Neuron (in vitro differentiated cells): ENCODE results near the gene SFXN3.

Experiments
- H2AFZ ChIP-seq: one replicate; pipeline ENCODE4 v1.6.1; 2013; ENCODE audit warnings: low read depth, mild to moderate bottlenecking, inconsistent platforms, low read length, moderate library complexity
- H3K27me3 ChIP-seq: one replicate; pipeline ENCODE4 v1.6.1; 2013; ENCODE audit warnings: low read length; ENCODE audit not compliant: insufficient read depth
- H3K36me3 ChIP-seq: one replicate; pipeline ENCODE4 v1.6.1; 2013; ENCODE audit warnings: low read length; ENCODE audit not compliant: insufficient read depth
- H3K4me1 ChIP-seq: one replicate; pipeline ENCODE4 v1.6.1; 2013; ENCODE audit warnings: low read length; ENCODE audit not compliant: insufficient read depth
- H3K4me3 ChIP-seq: 2 replicates; pipeline ENCODE4 v1.5.1; 2013; ENCODE audit warnings: mild to moderate bottlenecking, low read length, moderate library complexity
- H3K9me3 ChIP-seq: one replicate; pipeline ENCODE4 v1.6.1; 2013; ENCODE audit warnings: low read length

Gene SFXN3

DNA sequence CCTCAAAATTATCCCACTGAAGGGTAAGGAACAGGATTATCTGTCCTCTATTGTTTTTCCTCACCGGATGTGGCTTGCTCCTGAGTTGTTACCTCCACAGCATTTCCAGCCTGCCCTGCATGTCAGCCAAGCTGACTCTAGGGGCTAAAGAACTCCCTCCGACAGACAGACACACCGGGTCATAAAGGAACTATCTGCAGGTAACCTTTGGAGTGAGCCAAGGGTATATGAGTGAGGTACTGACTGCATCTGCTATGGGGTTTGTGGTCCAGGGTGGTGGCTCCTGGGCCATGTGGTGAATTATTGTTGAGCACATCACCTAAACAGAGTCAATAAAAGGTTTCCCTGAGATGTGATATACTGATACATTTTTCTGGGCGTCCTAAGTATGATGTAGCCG is 23.8 kb downstream of the SFXN3 start:
- no peak overlapping the region for H2AFZ ChIP-seq
- H3K9me3 ChIP-seq, result no peaks in the 10 kb centered on the region
- H3K4me1 ChIP-seq, result peaks cover 8% of the 10 kb centered on the region

DNA sequence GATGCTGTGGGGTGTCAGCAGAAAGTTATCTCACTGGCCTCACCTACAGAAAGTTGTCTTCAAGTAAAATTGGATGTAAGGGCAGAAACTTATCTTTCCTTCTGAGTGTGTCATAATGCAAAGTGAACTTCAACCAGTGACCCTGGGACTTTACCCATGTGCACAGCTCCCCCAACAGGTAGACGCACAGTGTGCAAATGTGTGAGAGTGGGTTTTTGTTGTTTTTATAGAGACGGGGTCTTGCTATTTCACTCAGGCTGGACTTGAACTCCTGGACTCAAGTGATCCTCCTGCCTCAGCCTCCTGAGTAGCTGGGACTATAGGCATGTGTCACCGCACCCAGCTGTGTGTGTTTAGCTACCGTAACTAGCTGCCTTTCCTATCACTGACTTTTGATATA is 24.4 kb downstream of the SFXN3 start:
- Histone ChIP-seq H3K4me3 (no peak overlapping the region), H2AFZ (no peak overlapping the region), H3K27me3 (no peaks in the 10 kb centered on the region), H3K9me3 (no peaks in the 10 kb centered on the region), H3K36me3 (no peaks in the 10 kb centered on the region), H3K4me1 (peaks cover 9% of the 10 kb centered on the region)

More for the DNA sequence above, 23.8 kb downstream of the SFXN3 start:
- Histone ChIP-seq H3K36me3 (no peaks in the 10 kb centered on the region), H3K27me3 (no peaks in the 10 kb centered on the region), H3K4me3 (no peak overlapping the region)

DNA sequence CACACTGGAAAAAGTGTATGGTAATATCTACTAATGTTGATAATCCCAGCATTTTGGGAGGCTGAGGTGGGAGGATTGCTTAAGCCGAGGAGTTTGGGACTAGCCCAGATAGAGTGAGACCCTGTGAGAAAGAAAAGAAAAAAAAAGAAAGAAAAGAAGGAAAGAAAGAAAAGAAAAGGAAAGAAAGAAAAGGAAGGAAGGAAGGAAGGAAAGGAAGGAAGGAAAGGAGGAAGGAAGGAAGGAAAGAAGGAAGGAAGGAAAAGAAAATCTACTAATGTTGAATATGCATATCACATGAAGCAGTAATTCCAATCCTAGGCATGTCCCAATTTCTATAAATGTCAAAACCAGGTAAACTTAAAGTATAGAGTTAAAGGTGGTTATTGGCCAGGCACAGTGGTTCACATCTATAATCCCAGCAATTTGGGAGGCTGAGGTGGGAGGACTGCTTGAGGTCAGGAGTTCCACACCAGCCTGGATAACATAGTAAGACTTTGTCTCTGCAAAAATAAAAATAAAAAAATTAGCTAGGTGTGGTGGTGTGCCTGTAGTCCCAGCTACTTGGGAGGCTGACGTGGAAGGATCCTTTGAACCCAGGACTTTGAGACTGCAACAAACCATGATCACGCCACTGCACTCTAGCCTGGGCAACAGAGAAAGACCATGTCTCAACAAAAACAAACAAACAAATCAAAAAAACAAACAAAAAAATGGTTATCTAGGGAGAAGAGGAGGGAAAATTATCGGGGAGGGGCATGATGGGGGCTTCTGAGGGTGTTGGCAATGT is 25.5 kb downstream of the SFXN3 start:
- Histone ChIP-seq H3K4me3 (no peak overlapping the region), H3K36me3 (no peaks in the 10 kb centered on the region), H2AFZ (no peak overlapping the region), H3K9me3 (no peaks in the 10 kb centered on the region), H3K4me1 (peaks cover 9% of the 10 kb centered on the region), H3K27me3 (no peaks in the 10 kb centered on the region)

DNA sequence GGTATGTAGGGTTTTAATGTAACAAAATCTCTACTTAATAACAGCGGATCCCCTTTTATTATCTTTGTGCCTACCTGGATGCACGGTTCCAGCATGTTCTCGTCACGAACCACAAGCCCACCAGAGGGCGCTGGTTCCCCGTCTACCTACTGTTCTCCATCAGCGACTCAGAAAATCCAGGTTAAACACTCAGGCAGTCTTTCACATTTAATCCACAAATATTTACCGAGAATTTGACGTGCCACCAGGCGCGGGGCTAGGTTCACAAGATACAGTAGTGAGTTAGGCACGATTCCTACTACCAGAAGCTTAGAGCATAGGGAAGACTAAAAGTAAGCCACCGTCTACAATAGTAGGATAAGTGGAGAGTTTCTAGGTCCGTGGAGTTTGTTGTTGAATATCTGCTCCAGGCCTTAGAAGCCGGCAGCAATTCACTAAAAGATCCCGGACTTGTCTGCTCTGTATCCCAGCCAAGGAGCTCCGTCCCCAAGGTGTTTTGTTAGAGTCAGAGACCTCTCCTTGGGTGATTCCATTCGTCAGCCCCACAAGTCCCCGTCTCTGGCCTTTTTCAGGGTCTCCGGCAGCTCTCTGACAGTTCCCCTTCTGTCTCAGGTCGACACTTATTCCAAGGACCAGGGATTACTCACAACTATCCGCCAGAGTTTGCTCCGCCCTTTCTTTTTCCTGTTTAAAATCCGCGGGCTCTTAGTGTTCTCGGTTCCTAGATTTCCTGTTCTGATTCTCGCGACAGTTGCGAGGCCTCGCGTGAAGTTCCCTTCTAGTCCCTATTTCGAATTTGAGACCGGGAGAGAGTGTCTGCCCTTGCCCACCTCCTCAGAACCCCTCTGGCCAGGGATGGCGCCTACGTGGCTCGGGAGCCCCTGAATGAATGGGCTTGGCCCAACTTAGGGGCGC is 29.3 kb downstream of the SFXN3 start:
- Histone ChIP-seq H3K36me3 (no peaks in the 10 kb centered on the region), H2AFZ (peak overlapping the region; percentile 89), H3K27me3 (peaks cover 21% of the 10 kb centered on the region), H3K4me1 (peaks cover 25% of the 10 kb centered on the region), H3K4me3 (peak overlapping the region; percentile 96), H3K9me3 (no peaks in the 10 kb centered on the region)

DNA sequence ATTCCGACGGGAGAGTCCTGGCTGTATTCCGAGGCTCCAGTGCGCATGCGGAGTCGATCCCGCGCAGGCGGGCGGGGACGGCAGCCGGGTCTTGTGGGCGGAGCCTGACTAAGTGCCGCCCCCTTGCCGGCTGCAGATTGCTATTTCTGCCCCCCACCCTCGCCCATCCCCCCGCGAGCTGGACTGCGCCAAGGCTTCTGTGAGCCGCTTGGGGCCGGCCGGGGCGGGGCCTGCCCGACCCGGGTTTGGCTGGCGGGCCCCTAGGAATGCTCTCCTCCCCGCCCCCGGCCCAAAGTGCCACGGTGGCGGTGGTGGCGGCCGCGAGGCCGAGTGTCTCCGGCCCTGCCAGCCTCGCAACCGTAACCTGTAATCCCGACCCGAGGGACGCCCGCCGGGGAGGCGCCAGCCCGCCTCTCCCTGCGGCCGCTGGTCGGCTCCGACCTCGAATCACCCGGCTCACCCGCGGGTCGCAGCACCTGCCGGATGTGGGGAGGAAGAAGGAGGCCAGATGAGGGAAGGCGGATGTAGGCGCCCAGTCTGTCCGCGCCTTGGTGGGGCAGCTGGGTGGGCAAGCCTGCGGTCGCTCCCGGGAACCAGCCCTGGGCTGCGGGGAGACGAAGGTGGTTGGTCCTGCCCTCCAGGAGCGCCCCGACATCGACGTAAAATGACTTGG is 30.1 kb downstream of the SFXN3 start:
- H3K36me3 ChIP-seq, result no peaks in the 10 kb centered on the region
- peak overlapping the region; percentile 96 for H3K4me3 ChIP-seq
- H3K27me3 ChIP-seq, result peaks cover 29% of the 10 kb centered on the region
- H2AFZ ChIP-seq, result peak overlapping the region; percentile 89
- H3K4me1 ChIP-seq, result peaks cover 28% of the 10 kb centered on the region
- H3K9me3 ChIP-seq, result no peaks in the 10 kb centered on the region

DNA sequence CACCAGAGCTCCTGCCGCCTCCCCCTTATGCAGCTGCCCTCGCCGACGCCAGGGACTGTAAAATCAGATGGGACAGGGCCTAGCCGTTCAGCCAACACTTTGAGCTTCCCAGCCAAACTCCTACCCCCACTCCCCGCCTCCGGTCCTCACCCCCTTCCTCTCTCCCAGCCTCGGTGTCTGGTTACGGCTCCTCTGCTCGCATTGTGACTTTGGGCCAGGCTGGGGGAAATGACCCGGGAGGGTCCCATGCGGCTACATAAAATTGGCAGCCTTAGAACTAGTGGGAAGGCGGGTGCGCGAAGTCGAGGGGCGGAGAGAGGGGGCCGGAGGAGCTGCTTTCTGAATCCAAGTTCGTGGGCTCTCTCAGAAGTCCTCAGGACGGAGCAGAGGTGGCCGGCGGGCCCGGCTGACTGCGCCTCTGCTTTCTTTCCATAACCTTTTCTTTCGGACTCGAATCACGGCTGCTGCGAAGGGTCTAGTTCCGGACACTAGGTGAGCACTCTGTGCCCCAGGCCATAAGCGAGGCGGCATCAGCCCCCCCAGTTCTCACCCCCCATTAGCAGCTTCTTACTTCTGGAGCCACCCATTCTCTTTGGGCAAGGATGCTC is 30.7 kb downstream of the SFXN3 start, which contains the start of gene KAZALD1:
Gene KAZALD1 (plus strand): TSS at position 366 of the 608 bp plus-strand sequence. CDS start 604 bp downstream, outside the sequence.
- H3K4me1 ChIP-seq, result peaks cover 34% of the 10 kb centered on the region
- H3K27me3 ChIP-seq, result peaks cover 36% of the 10 kb centered on the region
- H3K4me3 ChIP-seq, result peak within 1 kb of the TSS; percentile 96
- H3K36me3 ChIP-seq, result no peaks in the 10 kb centered on the region
- H2AFZ ChIP-seq, result peak within 1 kb of the TSS; percentile 89
- H3K9me3 ChIP-seq, result no peaks in the 10 kb centered on the region

DNA sequence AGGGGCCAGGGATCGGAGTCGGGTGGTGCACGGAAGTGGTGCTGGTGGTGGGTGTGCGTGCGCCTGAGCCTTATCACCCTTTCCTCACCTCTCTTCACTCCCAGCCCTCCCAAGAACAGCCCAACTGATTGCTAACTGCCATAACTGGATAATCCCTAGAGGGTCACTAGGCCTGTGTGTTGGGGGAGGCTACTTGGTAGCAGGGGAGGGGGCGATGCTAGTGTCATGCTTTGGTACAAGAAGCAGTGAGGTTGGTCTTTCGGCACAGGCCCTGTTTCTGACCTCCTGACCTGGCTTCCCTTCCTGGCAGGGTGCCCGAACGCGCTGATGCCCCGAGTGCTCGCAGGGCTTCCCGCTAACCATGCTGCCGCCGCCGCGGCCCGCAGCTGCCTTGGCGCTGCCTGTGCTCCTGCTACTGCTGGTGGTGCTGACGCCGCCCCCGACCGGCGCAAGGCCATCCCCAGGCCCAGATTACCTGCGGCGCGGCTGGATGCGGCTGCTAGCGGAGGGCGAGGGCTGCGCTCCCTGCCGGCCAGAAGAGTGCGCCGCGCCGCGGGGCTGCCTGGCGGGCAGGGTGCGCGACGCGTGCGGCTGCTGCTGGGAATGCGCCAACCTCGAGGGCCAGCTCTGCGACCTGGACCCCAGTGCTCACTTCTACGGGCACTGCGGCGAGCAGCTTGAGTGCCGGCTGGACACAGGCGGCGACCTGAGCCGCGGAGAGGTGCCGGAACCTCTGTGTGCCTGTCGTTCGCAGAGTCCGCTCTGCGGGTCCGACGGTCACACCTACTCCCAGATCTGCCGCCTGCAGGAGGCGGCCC is 31.4 kb downstream of the SFXN3 start:
- H3K36me3 ChIP-seq, result no peaks in the 10 kb centered on the region
- H3K27me3 ChIP-seq, result peaks cover 42% of the 10 kb centered on the region
- H3K4me3 ChIP-seq, result peak overlapping the region; percentile 96
- peak overlapping the region; percentile 89 for H2AFZ ChIP-seq
- H3K9me3 ChIP-seq, result no peaks in the 10 kb centered on the region
- peaks cover 39% of the 10 kb centered on the region for H3K4me1 ChIP-seq

DNA sequence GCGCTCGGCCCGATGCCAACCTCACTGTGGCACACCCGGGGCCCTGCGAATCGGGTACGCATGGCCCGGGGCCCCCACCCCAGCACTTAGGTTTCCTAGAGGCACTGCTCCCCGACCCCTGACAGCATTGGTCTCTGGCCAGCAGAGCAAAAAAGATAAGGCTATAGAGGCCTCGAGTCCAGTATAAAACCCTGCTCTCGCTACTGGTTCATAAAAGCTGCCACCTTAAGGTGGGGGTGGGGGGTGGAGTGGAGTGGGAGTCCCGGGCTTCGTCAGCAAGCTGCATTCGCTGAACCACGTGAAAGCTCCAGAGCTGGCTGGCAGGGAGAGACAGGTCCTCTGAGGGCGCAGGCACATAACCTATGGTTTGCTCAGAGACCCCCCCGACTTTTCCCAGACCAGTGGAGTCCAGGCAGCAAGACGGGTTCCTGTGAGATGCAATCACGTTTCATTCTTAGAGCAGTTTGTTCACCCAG is 32.1 kb downstream of the SFXN3 start:
- no peaks in the 10 kb centered on the region for H3K36me3 ChIP-seq
- H3K4me1 ChIP-seq, result peaks cover 43% of the 10 kb centered on the region
- H2AFZ ChIP-seq, result no peak overlapping the region
- H3K9me3 ChIP-seq, result no peaks in the 10 kb centered on the region
- peaks cover 43% of the 10 kb centered on the region for H3K27me3 ChIP-seq
- no peak overlapping the region for H3K4me3 ChIP-seq

DNA sequence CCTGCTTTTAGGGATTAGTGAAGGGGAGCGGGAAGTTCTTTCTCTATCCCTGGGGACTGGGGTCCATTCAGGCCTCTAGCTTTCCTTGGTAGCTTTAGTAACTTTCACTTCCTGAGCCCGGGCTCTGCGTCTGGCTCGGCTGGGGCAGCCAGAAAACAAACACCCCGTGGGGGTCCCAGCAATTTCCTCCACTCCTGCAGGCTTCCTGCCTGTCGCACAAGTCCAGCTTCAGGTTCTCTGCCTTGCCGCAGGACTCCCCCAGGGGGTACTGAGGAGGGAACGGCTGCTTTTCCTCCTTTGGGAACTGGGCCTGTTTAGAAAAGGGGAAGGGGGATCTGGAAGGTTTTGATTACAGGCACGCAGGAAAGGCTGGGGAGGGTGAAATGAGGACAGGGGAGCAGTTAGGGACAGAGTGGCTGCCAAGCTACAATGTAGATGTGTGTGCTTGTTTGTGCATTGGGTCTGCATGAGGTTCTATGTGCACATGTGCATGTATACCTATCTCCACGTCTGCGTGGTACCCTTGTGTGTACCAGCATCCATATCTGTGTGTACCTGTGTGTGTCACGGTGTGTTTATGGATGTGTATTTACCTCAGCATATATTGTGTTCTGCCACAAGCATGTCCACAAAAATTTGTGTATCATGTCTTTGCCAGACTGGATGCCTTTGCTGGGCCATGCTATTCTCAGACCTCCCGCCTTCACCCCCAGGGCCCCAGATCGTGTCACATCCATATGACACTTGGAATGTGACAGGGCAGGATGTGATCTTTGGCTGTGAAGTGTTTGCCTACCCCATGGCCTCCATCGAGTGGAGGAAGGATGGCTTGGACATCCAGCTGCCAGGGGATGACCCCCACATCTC is 32.7 kb downstream of the SFXN3 start:
- peaks cover 43% of the 10 kb centered on the region for H3K4me1 ChIP-seq
- H2AFZ ChIP-seq, result no peak overlapping the region
- no peak overlapping the region for H3K4me3 ChIP-seq
- H3K36me3 ChIP-seq, result no peaks in the 10 kb centered on the region
- H3K9me3 ChIP-seq, result no peaks in the 10 kb centered on the region
- H3K27me3 ChIP-seq, result peaks cover 43% of the 10 kb centered on the region

DNA sequence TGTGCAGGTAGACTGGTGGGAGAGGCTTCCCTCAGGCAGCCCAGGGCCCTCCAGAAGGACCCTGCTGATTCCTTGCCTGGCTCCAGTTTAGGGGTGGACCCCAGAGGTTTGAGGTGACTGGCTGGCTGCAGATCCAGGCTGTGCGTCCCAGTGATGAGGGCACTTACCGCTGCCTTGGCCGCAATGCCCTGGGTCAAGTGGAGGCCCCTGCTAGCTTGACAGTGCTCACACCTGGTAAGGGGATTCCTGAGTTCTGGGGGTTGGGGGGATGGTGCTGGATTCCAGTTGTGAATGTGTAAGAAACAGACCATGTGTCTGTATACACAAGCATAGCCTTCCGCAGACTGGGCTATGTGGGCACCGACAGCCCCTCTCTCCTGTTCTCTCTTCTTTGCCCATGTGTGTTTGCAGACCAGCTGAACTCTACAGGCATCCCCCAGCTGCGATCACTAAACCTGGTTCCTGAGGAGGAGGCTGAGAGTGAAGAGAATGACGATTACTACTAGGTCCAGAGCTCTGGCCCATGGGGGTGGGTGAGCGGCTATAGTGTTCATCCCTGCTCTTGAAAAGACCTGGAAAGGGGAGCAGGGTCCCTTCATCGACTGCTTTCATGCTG is 33.5 kb downstream of the SFXN3 start:
- H3K4me1 ChIP-seq, result peaks cover 39% of the 10 kb centered on the region
- no peak overlapping the region for H3K4me3 ChIP-seq
- H3K36me3 ChIP-seq, result no peaks in the 10 kb centered on the region
- H3K27me3 ChIP-seq, result peaks cover 48% of the 10 kb centered on the region
- H3K9me3 ChIP-seq, result no peaks in the 10 kb centered on the region
- H2AFZ ChIP-seq, result no peak overlapping the region
